ENCODE data around the gene SUPT20H.

SUPT20H gene

GRCh38 chr13:36999054-36999714 lies 60.3 kb downstream of the SUPT20H start, which contains the start of gene ALG5:
Gene ALG5, minus strand, starts transcription at chr13:36999340. Its CDS starts 40 bp downstream, at chr13:36999300.
- DNase-seq (ENCODE audit: low read depth) = no peak

GRCh38 chr13:36998624-36999041 lies 60.9 kb downstream of the SUPT20H start:
- DNase-seq (ENCODE audit: low read depth) = no peak

- DNase-seq (ENCODE audit: low read depth) = no peak
Measured at GRCh38 chr13:36997716-36998427, 61.6 kb downstream of the SUPT20H start.

GRCh38 chr13:36992362-36992761 lies 67.1 kb downstream of the SUPT20H start:
- DNase-seq (ENCODE audit: low read depth) = no peak

GRCh38 chr13:36986462-36987240 lies 72.8 kb downstream of the SUPT20H start:
- no peak for DNase-seq (ENCODE audit: low read depth)

- no peak for DNase-seq (ENCODE audit: low read depth)
Measured at GRCh38 chr13:36981156-36981743, 78.2 kb downstream of the SUPT20H start.

- no peak for DNase-seq (ENCODE audit: low read depth)
Measured at GRCh38 chr13:36979361-36980050, 80.0 kb downstream of the SUPT20H start.

GRCh38 chr13:36975172-36975571 lies 84.3 kb downstream of the SUPT20H start:
- no peak for DNase-seq (ENCODE audit: low read depth)

- no peak for DNase-seq (ENCODE audit: low read depth)
Measured at GRCh38 chr13:36973621-36974295, 85.7 kb downstream of the SUPT20H start.

- no peak for DNase-seq (ENCODE audit: low read depth)
Measured at GRCh38 chr13:36973009-36973408, 86.5 kb downstream of the SUPT20H start.

- no peak for DNase-seq (ENCODE audit: low read depth)
Measured at GRCh38 chr13:36966404-36966803, 93.1 kb downstream of the SUPT20H start.

- DNase-seq (ENCODE audit: low read depth) = peak; percentile 36
Measured at GRCh38 chr13:36965767-36966166, 93.7 kb downstream of the SUPT20H start.

GRCh38 chr13:36959456-36960116 lies 99.9 kb downstream of the SUPT20H start:
- DNase-seq (ENCODE audit: low read depth) = no peak

Data from HS-5 (cell line).